NCI-H2081 (cell line): ENCODE measurements around the gene RFLNA.

Experiments
- DNase-seq, 2 experiments: peaks; one replicate each; lab custom pipeline; 2025; lab: John Stamatoyannopoulos, UW

Gene RFLNA

GRCh38 chr12:124358572-124358971 is 63.7 kb downstream of the RFLNA start:
- DNase-seq = no peak

GRCh38 chr12:124359671-124360581 is 65.0 kb downstream of the RFLNA start:
- DNase-seq = peak; percentile 81 to 86

- DNase-seq = no peak
These were observed 66.4 kb downstream of the RFLNA start for GRCh38 chr12:124361074-124361970.

GRCh38 chr12:124361996-124362395 is 67.1 kb downstream of the RFLNA start:
- DNase-seq = no peak

- DNase-seq = no peak
These were observed 68.6 kb downstream of the RFLNA start for GRCh38 chr12:124363353-124363965.

- no peak for DNase-seq
These were observed 69.7 kb downstream of the RFLNA start for GRCh38 chr12:124364543-124364942.
